ENCODE measurements around the gene ARVCF.

GRCh38 chr22:19974935-19975706, 41.5 kb downstream of the ARVCF start:
- no peak for TF ChIP-seq POLR2A (IDR thresholded peaks at IDR 0.05; ENCODE audit: low read depth, low read length)
- no peak for TF ChIP-seq POLR2AphosphoS5 (IDR thresholded peaks at IDR 0.05; ENCODE audit: low read depth, low read length)
- no peak for TF ChIP-seq TAF1 (IDR thresholded peaks at IDR 0.05; ENCODE audit: low read depth, low read length)
